Panc1 (cell line): Measurements from ENCODE around the gene MCF2L2. TPM values are rescaled to one million over a fixed set of nuclear protein-coding genes. Genes with fewer than 3 reads are reported as not detected.
"Not testable (repeated sequence)": the region's sequence is repeated elsewhere in the genome, so short reads cannot be mapped to it uniquely, and the experiment has no call there.

ENCODE experiments used
- ATAC-seq: fragments of 200-7000 bp; cut with Tn5 transposase; 2 replicates; pipeline ENCODE4 v1.9.1; 2020; ENCODE audit warnings: mild to moderate bottlenecking, moderate library complexity
- BruUV-seq: library from RNA; stranded (reverse); fragments of 400-500 nt; replicated peaks from 2 replicates; lab custom pipeline; 2021; lab: Mats Ljungman, UMichigan
- CTCF ChIA-PET: fragments of 300-600 bp; sonication (Branson Sonifier 250); formaldehyde crosslinking; loops from one replicate; lab custom pipeline; 2022; ENCODE audit warnings: antibody characterized with exemption; lab: Charles Lee
- POLR2A ChIA-PET: fragments of 300-600 bp; sonication (Branson Sonifier 250); formaldehyde crosslinking; loops from one replicate; lab custom pipeline; 2022; ENCODE audit warnings: antibody characterized with exemption; lab: Charles Lee
- DNase-seq: peaks from one replicate; pipeline ENCODE4 v3.0.0-alpha.2; 2010; ENCODE audit warnings: low read depth, low spot score
- H3K27ac ChIP-seq: 2 replicates; pipeline ENCODE4 v1.5.1; 2011; ENCODE audit warnings: mild to moderate bottlenecking, low read length, inconsistent platforms
- H3K27me3 ChIP-seq: fragments of 200-500 bp; sonication (Bioruptor generic); 2 replicates; pipeline ENCODE4 v1.6.0; 2014; ENCODE audit warnings: low read length, inconsistent platforms; ENCODE audit not compliant: control insufficient read depth, insufficient read depth
- H3K36me3 ChIP-seq: fragments of 200-500 bp; sonication (Bioruptor generic); 2 replicates; pipeline ENCODE4 v1.5.1; 2014; ENCODE audit warnings: inconsistent platforms, mild to moderate bottlenecking, low read length, moderate library complexity; ENCODE audit not compliant: control insufficient read depth, insufficient read depth
- H3K4me1 ChIP-seq: 2 replicates; pipeline ENCODE4 v1.5.1; 2011; ENCODE audit warnings: inconsistent platforms, mild to moderate bottlenecking, low read length, moderate library complexity; ENCODE audit not compliant: control insufficient read depth, insufficient read depth
- H3K4me3 ChIP-seq, 2 experiments: 2 replicates each; pipeline ENCODE4 v1.5.1; 2011 to 2012; ENCODE audit warnings: low read depth in 2 of 2, low read length in 2 of 2, mild to moderate bottlenecking in 2 of 2, inconsistent platforms in 1 of 2, moderate library complexity in 1 of 2
- H3K9me3 ChIP-seq: fragments of 200-500 bp; sonication (Bioruptor generic); 2 replicates; pipeline ENCODE4 v1.5.1; 2014; ENCODE audit warnings: low read depth, mild to moderate bottlenecking, inconsistent platforms, low read length, moderate library complexity; ENCODE audit not compliant: control insufficient read depth, insufficient read depth
- POLR2AphosphoS5 ChIP-seq: IDR thresholded peaks from 2 replicates; pipeline ENCODE4 v1.6.1; 2012; ENCODE audit warnings: mild to moderate bottlenecking, low read depth, low read length, moderate library complexity
- SIN3A ChIP-seq: IDR thresholded peaks from 2 replicates; pipeline ENCODE4 v1.6.1; 2012; ENCODE audit warnings: low read depth, mild to moderate bottlenecking, low read length, moderate library complexity, borderline replicate concordance; ENCODE audit not compliant: insufficient read depth
- TCF7L2 ChIP-seq: IDR thresholded peaks from 2 replicates; pipeline ENCODE4 v1.6.1; 2011; ENCODE audit warnings: mild to moderate bottlenecking, low read depth, low read length, inconsistent platforms
- in situ Hi-C: cut with HindIII; loops from 2 replicates; pipeline ENCODE4 v1.10.0; 2016; ENCODE audit warnings: low sequenced_read_pairs, low pct_unique_long_range_greater_than_20kb
- intact Hi-C: fragments of 100-400 bp; cut with micrococcal nuclease; formaldehyde crosslinking; loops from one replicate; pipeline ENCODE4 v1.10.0; 2022; ENCODE audit not compliant: unreplicated experiment
- total RNA-seq: library from RNA; stranded (reverse); gene quantifications from one replicate; pipeline ENCODE4 v1.2.1, GENCODE V29; 2021; ENCODE audit not compliant: unreplicated experiment
- TF ChIP-seq, protein P1 (sequence below), 2 experiments: IDR thresholded peaks; 2 replicates each; pipeline ENCODE4 v1.6.1; 2011 to 2012; ENCODE audit warnings: low read depth in 2 of 2, control low read depth in 1 of 2, low read length in 1 of 2, mild to moderate bottlenecking in 1 of 2, moderate library complexity in 1 of 2; ENCODE audit not compliant: insufficient read depth in 1 of 2
- TF ChIP-seq, protein P2 (sequence below): fragments of 450-650 bp; IDR thresholded peaks from 2 replicates; pipeline ENCODE4 v1.5.1; 2017; ENCODE audit warnings: mild to moderate bottlenecking

MCF2L2 gene
- total RNA-seq, 1 experiment from 2014 or later = 1.0 TPM

DNA sequence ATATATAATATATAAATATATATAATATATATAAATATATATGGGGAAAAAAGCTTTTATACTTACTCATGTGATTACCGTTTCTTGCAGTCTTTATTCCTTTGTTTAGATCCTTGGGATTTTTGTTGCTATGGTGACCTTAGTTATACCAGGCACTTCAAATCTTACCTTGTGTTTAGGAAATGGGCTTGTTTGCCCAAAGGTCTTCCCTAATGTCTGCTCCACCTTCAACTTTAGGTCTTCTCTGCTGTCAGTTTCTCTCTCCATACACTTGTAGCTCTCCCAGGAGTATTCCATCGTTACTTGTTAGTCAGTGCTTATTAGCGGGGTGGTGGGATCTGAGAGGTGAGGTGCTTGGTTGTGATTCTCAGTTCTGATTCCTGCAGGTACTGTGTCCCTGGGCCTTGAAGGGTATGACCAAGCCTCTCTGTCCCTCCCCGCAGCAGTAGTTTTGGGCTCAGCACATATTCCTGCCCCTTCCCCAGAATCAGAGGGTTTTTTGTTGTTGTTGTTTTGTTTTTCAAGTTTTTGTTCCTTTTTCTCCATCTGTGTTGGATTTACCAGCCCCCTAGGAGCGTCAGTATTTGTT is 256.3 kb downstream of the MCF2L2 start:
- Histone ChIP-seq H3K4me3 (no peak overlapping the region), H3K9me3 (no peaks in the 10 kb centered on the region), H3K4me1 (no peaks in the 10 kb centered on the region), H3K27me3 (0 out of 2 replicates have a peak, but pooled peaks cover 4% of the 10 kb centered on the region), H3K36me3 (no peaks in the 10 kb centered on the region), H3K27ac (no peak overlapping the region)
- ATAC-seq = no peak; the same call in 1 of the 2 replicates
- CTCF ChIA-PET = no interaction called here
- BruUV-seq = no TSS peak
- no peak for TF ChIP-seq TCF7L2
- TF ChIP-seq, protein P1, sequence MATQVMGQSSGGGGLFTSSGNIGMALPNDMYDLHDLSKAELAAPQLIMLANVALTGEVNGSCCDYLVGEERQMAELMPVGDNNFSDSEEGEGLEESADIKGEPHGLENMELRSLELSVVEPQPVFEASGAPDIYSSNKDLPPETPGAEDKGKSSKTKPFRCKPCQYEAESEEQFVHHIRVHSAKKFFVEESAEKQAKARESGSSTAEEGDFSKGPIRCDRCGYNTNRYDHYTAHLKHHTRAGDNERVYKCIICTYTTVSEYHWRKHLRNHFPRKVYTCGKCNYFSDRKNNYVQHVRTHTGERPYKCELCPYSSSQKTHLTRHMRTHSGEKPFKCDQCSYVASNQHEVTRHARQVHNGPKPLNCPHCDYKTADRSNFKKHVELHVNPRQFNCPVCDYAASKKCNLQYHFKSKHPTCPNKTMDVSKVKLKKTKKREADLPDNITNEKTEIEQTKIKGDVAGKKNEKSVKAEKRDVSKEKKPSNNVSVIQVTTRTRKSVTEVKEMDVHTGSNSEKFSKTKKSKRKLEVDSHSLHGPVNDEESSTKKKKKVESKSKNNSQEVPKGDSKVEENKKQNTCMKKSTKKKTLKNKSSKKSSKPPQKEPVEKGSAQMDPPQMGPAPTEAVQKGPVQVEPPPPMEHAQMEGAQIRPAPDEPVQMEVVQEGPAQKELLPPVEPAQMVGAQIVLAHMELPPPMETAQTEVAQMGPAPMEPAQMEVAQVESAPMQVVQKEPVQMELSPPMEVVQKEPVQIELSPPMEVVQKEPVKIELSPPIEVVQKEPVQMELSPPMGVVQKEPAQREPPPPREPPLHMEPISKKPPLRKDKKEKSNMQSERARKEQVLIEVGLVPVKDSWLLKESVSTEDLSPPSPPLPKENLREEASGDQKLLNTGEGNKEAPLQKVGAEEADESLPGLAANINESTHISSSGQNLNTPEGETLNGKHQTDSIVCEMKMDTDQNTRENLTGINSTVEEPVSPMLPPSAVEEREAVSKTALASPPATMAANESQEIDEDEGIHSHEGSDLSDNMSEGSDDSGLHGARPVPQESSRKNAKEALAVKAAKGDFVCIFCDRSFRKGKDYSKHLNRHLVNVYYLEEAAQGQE (IDR thresholded peaks at IDR 0.05; ENCODE audit: insufficient read depth in 1 of 2, low read depth in 2 of 2, low read length in 1 of 2) = no peak
- TF ChIP-seq, protein P2, sequence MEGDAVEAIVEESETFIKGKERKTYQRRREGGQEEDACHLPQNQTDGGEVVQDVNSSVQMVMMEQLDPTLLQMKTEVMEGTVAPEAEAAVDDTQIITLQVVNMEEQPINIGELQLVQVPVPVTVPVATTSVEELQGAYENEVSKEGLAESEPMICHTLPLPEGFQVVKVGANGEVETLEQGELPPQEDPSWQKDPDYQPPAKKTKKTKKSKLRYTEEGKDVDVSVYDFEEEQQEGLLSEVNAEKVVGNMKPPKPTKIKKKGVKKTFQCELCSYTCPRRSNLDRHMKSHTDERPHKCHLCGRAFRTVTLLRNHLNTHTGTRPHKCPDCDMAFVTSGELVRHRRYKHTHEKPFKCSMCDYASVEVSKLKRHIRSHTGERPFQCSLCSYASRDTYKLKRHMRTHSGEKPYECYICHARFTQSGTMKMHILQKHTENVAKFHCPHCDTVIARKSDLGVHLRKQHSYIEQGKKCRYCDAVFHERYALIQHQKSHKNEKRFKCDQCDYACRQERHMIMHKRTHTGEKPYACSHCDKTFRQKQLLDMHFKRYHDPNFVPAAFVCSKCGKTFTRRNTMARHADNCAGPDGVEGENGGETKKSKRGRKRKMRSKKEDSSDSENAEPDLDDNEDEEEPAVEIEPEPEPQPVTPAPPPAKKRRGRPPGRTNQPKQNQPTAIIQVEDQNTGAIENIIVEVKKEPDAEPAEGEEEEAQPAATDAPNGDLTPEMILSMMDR = no peak
- no peak for TF ChIP-seq POLR2AphosphoS5
- no peak for TF ChIP-seq SIN3A
- no peak for DNase-seq
- intact Hi-C loops (no loop called here), in situ Hi-C loops (no loop called here)
- POLR2A ChIA-PET = no interaction called here

DNA sequence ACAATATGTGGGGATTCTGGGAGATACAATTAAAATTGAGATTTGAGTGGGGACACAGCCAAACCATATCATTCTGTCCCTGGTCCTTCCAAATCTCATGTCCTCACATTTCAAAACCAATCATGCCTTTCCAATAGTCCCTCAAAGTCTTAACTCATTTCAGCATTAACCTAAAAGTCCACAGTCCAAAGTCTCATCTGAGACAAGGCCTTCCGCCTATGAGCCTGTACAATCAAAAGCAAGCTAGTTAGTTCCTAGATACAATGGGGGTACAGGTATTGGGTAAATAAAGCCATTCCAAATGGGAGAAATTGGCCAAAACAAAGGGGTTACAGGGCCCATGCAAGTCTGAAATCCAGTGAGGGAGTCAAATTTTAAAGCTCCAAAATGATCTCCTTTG is 260.4 kb downstream of the MCF2L2 start:
- H3K27ac ChIP-seq, CTCF ChIA-PET, intact Hi-C loops, BruUV-seq, H3K4me1 ChIP-seq, POLR2A ChIA-PET, DNase-seq, H3K36me3 ChIP-seq, in situ Hi-C loops, H3K9me3 ChIP-seq, ATAC-seq, H3K27me3 ChIP-seq, H3K4me3 ChIP-seq: not testable (repeated sequence)

DNA sequence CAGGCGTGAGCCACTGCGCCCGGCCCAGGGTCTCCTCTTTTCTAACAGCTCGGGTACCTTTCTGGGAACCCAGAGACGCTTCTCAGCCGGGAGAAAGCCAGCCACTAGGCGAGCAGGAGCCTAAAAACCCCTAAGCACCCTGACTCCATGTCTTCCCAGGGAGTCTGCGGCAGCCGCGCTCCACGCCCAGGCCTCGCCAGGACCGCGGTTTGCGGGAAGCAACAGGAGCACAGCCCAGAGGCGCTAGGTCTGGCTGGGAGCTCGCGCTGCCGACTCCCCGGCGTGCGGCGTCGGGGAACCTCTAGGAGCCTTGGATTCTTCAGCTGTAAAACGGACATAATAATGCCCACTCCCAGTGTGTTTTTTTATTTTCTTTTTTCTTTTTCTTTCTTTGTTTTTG is 264.9 kb downstream of the MCF2L2 start:
- Histone ChIP-seq H3K4me3 (no peak overlapping the region), H3K4me1 (no peaks in the 10 kb centered on the region), H3K27me3 (peaks cover 2% of the 10 kb centered on the region; the same call in 1 of the 2 replicates), H3K36me3 (no peaks in the 10 kb centered on the region), H3K27ac (no peak overlapping the region), H3K9me3 (no peaks in the 10 kb centered on the region)
- in situ Hi-C loops (no loop called here), intact Hi-C loops (no loop called here)
- DNase-seq (no peak), ATAC-seq (no peak)
- no TSS peak for BruUV-seq
- CTCF ChIA-PET = no interaction called here
- TF ChIP-seq TCF7L2 (no peak), POLR2AphosphoS5 (no peak)
- TF ChIP-seq, protein P1 (IDR thresholded peaks at IDR 0.05; ENCODE audit: insufficient read depth in 1 of 2, low read depth in 2 of 2, low read length in 1 of 2) = no peak
- POLR2A ChIA-PET = no interaction called here
